Diencephalon (tissue), 1 donor: ENCODE measurements around the gene UBTD2. TPM values are rescaled to one million over a fixed set of nuclear protein-coding genes. Genes with fewer than 3 reads are reported as not detected.

Source experiments
- small RNA-seq: library from RNA; depleted of rRNA; stranded (forward); fragments of <200 nt; gene quantifications from one replicate; pipeline ENCODE3, GENCODE V24; 2014
- total RNA-seq: library from RNA; depleted of rRNA; stranded (reverse); fragments of >200 nt; gene quantifications from one replicate; pipeline ENCODE4 v1.2.3, GENCODE V29; 2014

UBTD2 gene, protein sequence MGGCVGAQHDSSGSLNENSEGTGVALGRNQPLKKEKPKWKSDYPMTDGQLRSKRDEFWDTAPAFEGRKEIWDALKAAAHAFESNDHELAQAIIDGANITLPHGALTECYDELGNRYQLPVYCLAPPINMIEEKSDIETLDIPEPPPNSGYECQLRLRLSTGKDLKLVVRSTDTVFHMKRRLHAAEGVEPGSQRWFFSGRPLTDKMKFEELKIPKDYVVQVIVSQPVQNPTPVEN
- 62.7 TPM for total RNA-seq

DNA sequence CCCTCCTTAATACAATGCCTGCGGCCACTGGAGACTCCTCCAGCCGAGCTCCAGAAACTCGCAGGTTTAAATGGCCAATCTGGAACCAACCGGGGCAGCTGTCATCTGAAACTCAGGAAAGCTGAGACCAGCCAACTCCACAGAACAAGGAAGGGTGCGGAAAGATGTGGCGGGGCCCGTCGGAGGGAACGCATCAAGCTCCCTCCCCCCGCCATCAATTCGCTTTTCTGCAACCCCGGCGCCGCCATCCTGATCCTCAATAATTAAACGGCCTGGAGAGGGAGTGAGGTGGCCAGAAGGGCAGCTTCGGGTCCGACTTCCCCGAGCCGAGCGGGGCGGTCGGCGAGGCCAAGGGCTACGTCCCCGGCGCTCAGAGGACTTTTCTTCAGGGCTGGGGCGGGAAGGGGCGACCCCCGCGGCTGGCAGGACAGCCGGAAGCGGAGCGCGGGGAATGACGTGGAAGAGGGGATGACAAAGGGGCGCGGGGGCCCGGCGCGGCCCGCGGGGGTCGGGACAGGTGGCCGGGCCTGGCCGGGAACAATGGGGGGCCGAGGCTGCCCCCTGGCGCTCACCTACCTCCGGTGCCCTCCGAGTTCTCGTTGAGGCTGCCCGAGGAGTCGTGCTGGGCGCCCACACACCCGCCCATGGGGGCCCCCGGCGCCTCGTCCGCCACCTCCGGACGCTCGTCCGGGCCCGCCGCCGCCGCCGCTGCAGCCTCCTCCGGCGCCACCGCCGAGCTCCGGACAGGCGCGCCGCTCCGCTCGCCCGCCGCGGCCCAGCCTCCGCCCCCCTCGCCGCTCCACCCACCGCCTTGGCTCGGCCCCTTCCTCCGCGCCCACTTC lies at the start of gene UBTD2:
UBTD2 (minus strand) TSS at position 745 of the 842 bp plus-strand sequence; CDS start at position 646, 99 bp downstream.

DNA sequence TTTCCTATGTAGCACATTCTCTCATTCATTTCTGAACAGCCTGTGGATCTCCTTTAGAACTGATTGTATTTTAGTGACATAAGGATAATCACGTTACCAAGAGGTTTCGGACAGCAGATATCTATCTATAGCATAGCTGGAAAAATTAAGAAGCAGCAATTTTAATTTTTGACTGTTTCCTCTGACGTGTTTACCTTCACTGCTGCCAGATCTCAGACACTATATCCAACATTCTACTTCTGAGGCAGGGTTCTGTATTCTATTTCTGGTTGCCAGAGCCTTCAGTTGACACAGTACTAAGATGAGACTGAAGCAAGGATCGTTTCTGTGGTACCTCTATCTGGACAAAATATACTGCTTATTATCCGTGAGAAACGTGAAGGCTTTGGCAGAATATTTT lies 89.7 kb downstream of the UBTD2 start, which contains the start of gene EFCAB9:
EFCAB9 (plus strand) TSS at position 301 of the 400 bp plus-strand sequence; CDS start at position 302, 1 bp downstream.

GRCh38 chr5:172188033-172188892 lies 95.3 kb downstream of the UBTD2 start, which contains the start of gene STK10:
STK10 (minus strand) TSS chr5:172188224; CDS start chr5:172188042, 182 bp downstream.

Small RNA genes within 50 kb of the gene (small RNA-seq; reads per million reads assigned to genes)
- not detected for gene RF00191

Other genes with a start within 250 kb of the UBTD2 start
- 7.8 TPM for gene STK10, start 95.5 kb downstream of the UBTD2 start, total RNA-seq
- not detected for gene EFCAB9, start 89.6 kb downstream of the UBTD2 start, total RNA-seq
- 27.0 TPM for gene SH3PXD2B, start 170.8 kb upstream of the UBTD2 start, total RNA-seq